Endothelial cell of umbilical vein (primary cell): Measurements from ENCODE around the gene C15orf39. TPM values are rescaled to one million over a fixed set of nuclear protein-coding genes. Genes with fewer than 3 reads are reported as not detected.

Experiments used
- BruUV-seq: library from RNA; stranded (reverse); fragments of 400-500 nt; replicated peaks from 2 replicates; lab custom pipeline; 2021; lab: Mats Ljungman, UMichigan
- CTCF ChIA-PET: fragments of 300-600, 350-600 bp; sonication (Branson Sonifier 250); formaldehyde crosslinking; loops from one replicate; lab custom pipeline; 2021; ENCODE audit warnings: antibody characterized with exemption, inconsistent platforms; lab: Charles Lee
- POLR2A ChIA-PET: fragments of 300-600, 350-600 bp; sonication (Branson Sonifier 250); formaldehyde crosslinking; loops from one replicate; lab custom pipeline; 2021; ENCODE audit warnings: antibody characterized with exemption, inconsistent platforms; lab: Charles Lee
- DNase-seq: peaks from one replicate; pipeline ENCODE4 v3.0.0-alpha.2; 2011; ENCODE audit warnings: low read depth, low spot score
- FAIRE-seq: peaks from 2 replicates; lab custom pipeline; 2011; peaks lifted over from hg19 to GRCh38; lab: Jason Lieb, UNC
- H2AFZ ChIP-seq: 2 replicates; pipeline ENCODE4 v1.6.0; 2012; ENCODE audit warnings: low read depth, low read length, control low read depth, inconsistent platforms
- H3K27ac ChIP-seq: 2 replicates; pipeline ENCODE4 v1.5.1; 2011; ENCODE audit warnings: low read depth, mild to moderate bottlenecking, control low read depth, low read length, moderate library complexity; ENCODE audit not compliant: insufficient read depth
- H3K27me3 ChIP-seq, 2 experiments: 2 replicates each; pipeline versions ENCODE4 v1.6.0 to v1.6.1; 2011; ENCODE audit warnings: low read length in 2 of 2, mixed read lengths in 1 of 2; ENCODE audit not compliant: control insufficient read depth in 2 of 2, insufficient read depth in 2 of 2
- H3K36me3 ChIP-seq, 2 experiments: 2 replicates in 1 of 2; 3 replicates in 1 of 2; pipeline ENCODE4 v1.5.1; 2011; ENCODE audit warnings: low read length in 2 of 2, mild to moderate bottlenecking in 1 of 2, moderate library complexity in 1 of 2; ENCODE audit not compliant: control insufficient read depth in 2 of 2, insufficient read depth in 2 of 2; ENCODE audit errors: extremely low read depth in 1 of 2
- H3K4me1 ChIP-seq: 3 replicates; pipeline ENCODE4 v1.5.1; 2011; ENCODE audit warnings: mild to moderate bottlenecking, low read length; ENCODE audit not compliant: control insufficient read depth, insufficient read depth; ENCODE audit errors: extremely low read depth
- H3K4me2 ChIP-seq: 2 replicates; pipeline ENCODE4 v1.6.1; 2011; ENCODE audit warnings: low read length, control low read depth, mixed read lengths; ENCODE audit not compliant: insufficient read depth
- H3K4me3 ChIP-seq, 3 experiments: fragments of 200-600 bp in 1 of 3; sonication (generic), shearing (Covaris generic) in 1 of 3; replicated peaks in 1 of 3; 2 replicates each; pipeline ENCODE4 v1.5.1; 2011 to 2016; ENCODE audit warnings: control low read depth in 3 of 3, low read length in 3 of 3, mild to moderate bottlenecking in 2 of 3, inconsistent platforms in 1 of 3, low read depth in 1 of 3, moderate library complexity in 1 of 3; ENCODE audit not compliant: insufficient read depth in 1 of 3
- H3K79me2 ChIP-seq: 2 replicates; pipeline ENCODE4 v1.6.0; 2012; ENCODE audit warnings: low read length, inconsistent platforms; ENCODE audit not compliant: control insufficient read depth, insufficient read depth
- H3K9ac ChIP-seq: replicated peaks from 2 replicates; pipeline ENCODE3; 2011; ENCODE audit warnings: low read length, control low read depth; ENCODE audit not compliant: insufficient read depth; ENCODE audit errors: extremely low read depth
- H3K9me1 ChIP-seq: replicated peaks from 3 replicates; pipeline ENCODE4 v1.6.0; 2011; ENCODE audit warnings: mild to moderate bottlenecking, low read length; ENCODE audit not compliant: control insufficient read depth, insufficient read depth; ENCODE audit errors: extremely low read depth
- H3K9me3 ChIP-seq: replicated peaks from 2 replicates; pipeline ENCODE4 v1.5.1; 2012; ENCODE audit warnings: low read length, inconsistent platforms; ENCODE audit not compliant: control insufficient read depth, insufficient read depth
- H4K20me1 ChIP-seq: replicated peaks from 2 replicates; pipeline ENCODE3; 2011; ENCODE audit warnings: mild to moderate bottlenecking, low read length; ENCODE audit not compliant: control insufficient read depth, insufficient read depth; ENCODE audit errors: extremely low read depth
- CTCF ChIP-seq, 2 donors: IDR thresholded peaks; 1 replicate in 1 of 2; 2 replicates in 1 of 2; pipeline ENCODE4 v1.5.1; 2011; ENCODE audit warnings: low read length in 2 of 2, mild to moderate bottlenecking in 2 of 2, moderate library complexity in 2 of 2, control low read depth in 1 of 2, inconsistent platforms in 1 of 2, low read depth in 1 of 2; ENCODE audit not compliant: insufficient read depth in 1 of 2; ENCODE audit errors: extremely low read depth in 1 of 2
- EZH2 ChIP-seq: IDR thresholded peaks from 2 replicates; pipeline ENCODE4 v1.6.1; 2012; ENCODE audit warnings: borderline replicate concordance, low read depth, mild to moderate bottlenecking, moderate library complexity, low read length, inconsistent platforms; ENCODE audit not compliant: severe bottlenecking
- FOS ChIP-seq: IDR thresholded peaks from 2 replicates; pipeline ENCODE4 v1.6.1; 2011; ENCODE audit warnings: mild to moderate bottlenecking, low read length, moderate library complexity, borderline replicate concordance; ENCODE audit not compliant: insufficient read depth
- JUN ChIP-seq: IDR thresholded peaks from 2 replicates; pipeline ENCODE4 v1.6.1; 2011; ENCODE audit warnings: borderline replicate concordance, low read depth; ENCODE audit not compliant: insufficient read length, insufficient read depth
- MYC ChIP-seq: IDR thresholded peaks from one replicate; pipeline ENCODE4 v1.6.1; 2011; ENCODE audit warnings: mild to moderate bottlenecking, low read depth, low read length
- POLR2A ChIP-seq: IDR thresholded peaks from 2 replicates; pipeline ENCODE4 v1.6.1; 2012; ENCODE audit warnings: low read depth, mild to moderate bottlenecking, control low read depth, low read length
- POLR2AphosphoS5 ChIP-seq: IDR thresholded peaks from 2 replicates; pipeline ENCODE4 v1.6.1; 2012; ENCODE audit warnings: low read depth, mild to moderate bottlenecking, control low read depth, low read length, moderate library complexity; ENCODE audit not compliant: insufficient read depth
- dilution Hi-C: fragments of 300-500 bp; cut with MboI; formaldehyde crosslinking; loops from one replicate; pipeline ENCODE4 v1.15.0; 2019; ENCODE audit warnings: low sequenced_read_pairs; ENCODE audit not compliant: extremely low pct_ligation_motif_present
- intact Hi-C: fragments of 100-400 bp; cut with micrococcal nuclease; formaldehyde crosslinking; loops from one replicate; pipeline ENCODE4 v1.10.0; 2022
- polyA plus RNA-seq, 4 experiments: library from polyadenylated mRNA; depleted of rRNA in 3 of 4; stranded (reverse) in 3 of 4; unstranded in 1 of 4; fragments of >200 nt; gene quantifications; 2 replicates each; pipeline versions ENCODE4 v1.2.1 to v1.2.3, GENCODE V29; 2011 to 2012; ENCODE audit warnings: missing spikeins in 1 of 4
- total RNA-seq: library from RNA; stranded (reverse); gene quantifications from 2 replicates; pipeline ENCODE4 v1.2.3, GENCODE V29; 2021
- TF ChIP-seq, protein P1 (sequence below): IDR thresholded peaks from 2 replicates; pipeline ENCODE4 v1.6.1; 2011; ENCODE audit not compliant: insufficient read depth, insufficient read length

C15orf39 gene
- total and polyA plus RNA-seq, 2 donors (not counting 3 experiments of a cell fraction or from before 2014, with no cell fraction given): 14.8 to 36.1 TPM

GRCh38 chr15:75185271-75186029, 16.2 kb upstream of the C15orf39 start:
- H3K27me3 ChIP-seq: no peaks in the 10 kb centered on the region
- no peaks in the 10 kb centered on the region for H3K9me1 ChIP-seq
- no peaks in the 10 kb centered on the region for H3K9me3 ChIP-seq
- intact Hi-C loops (no loop called here), dilution Hi-C loops (no loop called here)
- no peak overlapping the region for H3K27ac ChIP-seq
- no peak overlapping the region for H3K4me3 ChIP-seq
- H4K20me1 ChIP-seq: no peaks in the 10 kb centered on the region
- no peak for TF ChIP-seq POLR2A
- TF ChIP-seq JUN: no peak
- TF ChIP-seq MYC: no peak
- no peak for TF ChIP-seq POLR2AphosphoS5
- TF ChIP-seq CTCF (IDR thresholded peaks at IDR 0.05; ENCODE audit: extremely low read depth in 1 of 2, insufficient read depth in 1 of 2, low read depth in 1 of 2, low read length in 2 of 2): no peak
- TF ChIP-seq FOS: no peak
- TF ChIP-seq, protein P1, sequence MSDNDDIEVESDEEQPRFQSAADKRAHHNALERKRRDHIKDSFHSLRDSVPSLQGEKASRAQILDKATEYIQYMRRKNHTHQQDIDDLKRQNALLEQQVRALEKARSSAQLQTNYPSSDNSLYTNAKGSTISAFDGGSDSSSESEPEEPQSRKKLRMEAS: no peak
- TF ChIP-seq EZH2: no peak
- no peaks in the 10 kb centered on the region for H3K36me3 ChIP-seq
- no peaks in the 10 kb centered on the region for H3K79me2 ChIP-seq
- H2AFZ ChIP-seq: no peak overlapping the region
- H3K4me2 ChIP-seq: no peak overlapping the region
- CTCF ChIA-PET: no interaction called here
- BruUV-seq: no TSS peak
- H3K9ac ChIP-seq: no peak overlapping the region
- DNase-seq (no peak), FAIRE-seq (no peak)
- POLR2A ChIA-PET: no interaction called here
- H3K4me1 ChIP-seq: no peaks in the 10 kb centered on the region
